Stimulated activated CD8-positive, alpha-beta memory T cell treated with anti-CD3 and anti-CD28 coated beads, Interleukin-15, amount 100 ng/mL, for 48 hours (primary cell): ENCODE results near the gene SLC30A10.
"Not testable (repeated sequence)": the region's sequence is repeated elsewhere in the genome, so short reads cannot be mapped to it uniquely, and the experiment has no call there.

Experiments used
- DNase-seq, 2 donors: peaks; one replicate each; pipeline ENCODE4 v3.0.0-alpha.2; 2020; ENCODE audit warnings: low read depth in 2 of 2

The SLC30A10 gene

GRCh38 chr1:219927298-219927955 lies 930 bp downstream of the SLC30A10 start:
- DNase-seq, result no peak

DNA sequence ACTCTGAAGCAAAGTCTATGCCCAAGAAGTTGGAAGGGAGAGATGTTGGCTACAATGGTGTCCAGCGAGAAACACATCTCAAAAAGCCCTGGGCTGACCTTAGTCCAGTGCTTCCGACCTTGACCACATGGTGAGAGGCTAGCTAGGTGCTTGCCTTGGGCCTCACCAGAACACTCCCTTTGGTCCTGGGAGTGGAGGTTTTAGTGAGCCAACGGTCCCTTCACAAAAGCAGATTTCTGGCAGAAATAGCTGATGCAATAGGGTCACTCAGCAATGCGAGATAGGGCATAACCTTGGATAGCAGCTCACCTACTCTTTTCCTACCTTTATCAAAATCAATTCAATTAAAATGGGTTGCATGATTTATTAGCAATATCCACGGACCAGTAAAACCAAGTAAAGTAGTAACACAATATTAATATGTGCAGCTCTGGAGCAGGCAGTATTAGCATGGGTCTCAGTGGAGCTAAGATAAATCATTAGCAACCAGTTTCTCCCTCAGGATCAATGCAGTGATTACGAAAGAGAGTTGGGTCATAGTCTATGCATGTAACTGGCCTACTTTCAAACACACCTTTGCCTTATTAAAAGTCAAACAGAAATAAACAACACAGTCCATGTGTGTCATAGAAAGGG lies 1.9 kb downstream of the SLC30A10 start:
- DNase-seq, result no peak

- DNase-seq, result no peak
These were observed 4.0 kb downstream of the SLC30A10 start for GRCh38 chr1:219924342-219924741.

- DNase-seq, result no peak
These were observed 10.4 kb downstream of the SLC30A10 start for GRCh38 chr1:219917851-219918466.

- no peak for DNase-seq
These were observed 11.1 kb downstream of the SLC30A10 start for GRCh38 chr1:219917281-219917680.

GRCh38 chr1:219916257-219916656 lies 12.1 kb downstream of the SLC30A10 start:
- no peak for DNase-seq

GRCh38 chr1:219913005-219913770 lies 15.2 kb downstream of the SLC30A10 start:
- DNase-seq, result no peak

- no peak for DNase-seq
These were observed 17.6 kb downstream of the SLC30A10 start for GRCh38 chr1:219910716-219911115.

DNA sequence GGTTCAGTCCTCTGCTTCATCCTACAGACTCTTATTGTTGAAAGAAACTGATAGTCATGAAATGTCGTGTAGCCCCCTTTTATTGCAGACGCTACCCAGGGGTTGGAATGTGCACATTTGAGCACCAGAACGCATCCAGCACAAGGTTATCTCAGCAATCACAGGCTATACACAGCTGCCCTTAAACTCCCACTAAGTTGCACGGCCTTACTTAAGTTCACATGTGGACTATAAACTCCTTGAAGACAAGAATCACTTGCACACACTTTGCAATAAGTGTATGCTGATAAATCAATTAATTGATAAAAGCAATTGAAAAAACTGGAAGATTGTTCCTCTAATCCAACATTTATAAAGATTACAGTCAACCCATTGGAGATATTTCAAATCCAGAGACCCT lies 18.9 kb downstream of the SLC30A10 start:
- no peak for DNase-seq

DNA sequence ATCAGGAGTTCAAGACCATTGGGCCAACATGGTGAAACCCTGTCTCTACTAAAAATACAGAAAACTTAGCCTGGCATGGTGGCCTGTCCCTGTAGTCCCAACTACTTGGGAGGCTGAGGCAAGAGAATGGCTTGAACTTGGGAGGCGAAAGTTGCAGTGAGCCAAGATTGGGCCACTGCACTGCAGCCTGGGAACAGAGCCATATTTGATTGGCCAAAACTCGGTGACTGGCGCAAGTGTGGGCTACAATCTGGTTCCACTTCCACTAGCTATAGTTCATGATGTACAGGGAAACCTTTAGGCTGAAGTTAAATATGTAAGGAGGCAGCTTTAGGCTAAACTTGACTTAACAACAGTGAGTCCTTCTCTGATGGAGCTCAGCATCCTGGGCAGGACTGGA lies 20.2 kb downstream of the SLC30A10 start:
- DNase-seq, result no peak

GRCh38 chr1:219907772-219908070 lies 20.6 kb downstream of the SLC30A10 start:
- DNase-seq, result no peak

DNA sequence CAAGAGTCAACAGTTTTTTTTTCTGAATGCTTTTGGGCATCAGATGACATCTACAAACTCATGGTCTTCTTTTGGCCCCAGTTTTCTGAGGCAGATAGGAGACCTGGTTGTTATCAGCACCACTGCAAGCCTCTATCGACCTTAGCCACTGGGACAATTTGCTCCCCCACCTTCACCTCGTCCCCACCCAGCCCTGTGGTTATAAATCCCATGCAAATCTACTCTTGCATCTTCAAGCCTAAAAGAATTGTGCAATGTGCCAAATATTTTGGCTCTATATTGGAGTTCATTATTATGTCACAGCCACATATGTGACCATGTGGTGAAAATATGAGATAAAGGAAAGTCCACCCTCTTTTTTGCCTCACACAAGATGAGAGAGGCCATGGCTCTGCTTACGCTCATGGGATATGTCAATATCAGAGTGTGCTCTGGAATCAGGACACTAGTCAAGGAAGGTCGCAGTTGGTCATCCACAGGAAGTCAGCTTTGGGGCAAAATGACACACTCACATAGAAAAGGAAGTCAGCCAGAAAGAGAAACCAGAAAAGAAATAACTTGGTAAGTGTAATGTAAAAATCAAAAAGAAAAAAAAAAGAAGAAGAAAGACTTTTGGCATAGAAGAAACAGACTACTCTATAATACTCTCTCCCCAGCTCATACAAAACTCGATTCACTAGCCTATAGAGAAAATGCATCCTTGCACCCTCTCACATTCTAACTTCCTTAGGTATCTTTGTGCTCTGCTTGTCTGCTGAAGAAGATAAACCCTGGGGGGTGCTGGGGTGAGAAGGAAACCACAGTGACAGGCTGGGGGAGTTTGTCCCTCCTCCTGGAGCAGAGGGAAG lies 21.2 kb downstream of the SLC30A10 start:
- no peak for DNase-seq

DNA sequence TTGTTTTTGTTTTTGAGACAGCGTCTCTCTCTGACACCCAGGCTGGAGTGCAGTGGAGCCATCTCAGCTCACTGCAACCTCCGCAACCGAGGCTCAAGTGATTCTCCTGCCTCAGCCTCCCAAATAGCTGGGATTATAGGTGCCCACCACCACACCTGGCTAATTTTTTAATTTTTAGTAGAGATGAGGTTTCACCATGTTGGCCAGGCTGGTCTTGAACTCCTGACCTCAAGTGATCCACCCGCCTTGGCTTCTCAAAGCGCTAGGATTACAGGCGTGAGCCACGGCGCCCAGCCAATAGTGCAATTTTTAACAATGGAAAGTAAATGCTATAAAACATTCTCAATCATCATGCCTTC lies 21.8 kb downstream of the SLC30A10 start:
- DNase-seq, result not testable (repeated sequence)

- DNase-seq, result no peak
These were observed 22.8 kb downstream of the SLC30A10 start for GRCh38 chr1:219905524-219905923.

DNA sequence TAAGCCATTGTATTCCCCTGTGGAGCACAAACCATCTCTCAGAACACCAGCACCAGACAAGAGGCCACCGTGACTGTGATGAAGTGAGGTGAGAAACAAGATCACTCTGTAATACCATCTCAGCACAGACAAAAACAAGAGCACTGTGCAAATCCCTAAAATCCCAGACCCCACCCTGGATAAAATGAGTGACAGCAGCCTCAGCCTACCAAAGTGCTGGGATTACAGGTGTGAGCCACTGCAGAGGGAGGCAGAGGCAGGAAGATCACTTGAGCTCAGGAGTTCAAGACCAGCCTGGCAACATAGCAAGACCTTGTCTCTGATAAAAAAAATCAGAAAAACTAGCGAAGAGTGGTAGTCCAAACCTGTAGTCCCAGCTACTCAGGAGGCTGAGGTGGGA lies 23.4 kb downstream of the SLC30A10 start:
- no peak for DNase-seq

- DNase-seq, result no peak
These were observed 24.9 kb downstream of the SLC30A10 start for GRCh38 chr1:219903353-219903871.

GRCh38 chr1:219902951-219903350 lies 25.4 kb downstream of the SLC30A10 start:
- no peak for DNase-seq

DNA sequence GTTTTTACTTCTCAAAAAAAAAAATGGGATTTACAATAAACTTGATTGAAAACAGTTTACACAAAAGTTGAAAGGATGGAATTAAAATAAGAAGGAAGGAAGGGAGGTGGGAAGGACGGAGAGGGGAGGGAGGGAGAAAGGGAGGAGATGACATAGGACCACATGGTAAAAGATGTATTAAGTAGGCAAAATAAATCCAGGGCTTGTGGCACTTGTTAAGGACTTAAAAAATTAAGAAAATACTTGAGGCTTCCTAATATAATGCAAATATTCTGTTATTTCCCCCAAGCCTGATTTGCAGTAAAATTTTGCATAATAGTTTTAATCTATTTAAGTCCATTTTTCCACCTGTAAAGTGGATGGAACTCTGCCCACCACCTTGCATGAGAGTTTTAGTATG lies 27.5 kb downstream of the SLC30A10 start:
- no peak for DNase-seq

GRCh38 chr1:219900201-219900600 lies 28.2 kb downstream of the SLC30A10 start:
- DNase-seq, result no peak

DNA sequence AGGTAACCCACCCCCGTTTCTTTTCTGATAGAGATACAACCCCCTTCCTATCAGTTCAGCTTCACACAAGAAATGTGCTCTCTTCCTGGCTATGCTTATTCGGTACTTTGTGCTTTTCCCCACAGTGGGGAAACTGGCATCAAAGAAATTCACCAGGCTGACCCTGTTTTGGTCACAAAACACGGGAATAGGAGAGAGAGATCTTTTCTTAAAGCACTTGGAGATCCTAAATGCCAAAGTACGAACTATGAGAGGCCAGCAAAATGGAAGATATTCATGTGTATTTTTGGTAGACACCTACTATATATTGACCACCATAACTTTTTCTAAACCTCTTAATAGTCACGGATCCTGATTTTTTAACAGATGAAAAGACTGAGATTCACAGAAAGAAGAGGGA lies 30.0 kb downstream of the SLC30A10 start:
- DNase-seq, result no peak

GRCh38 chr1:219897914-219898313 lies 30.4 kb downstream of the SLC30A10 start:
- DNase-seq, result no peak

- DNase-seq, result not testable (repeated sequence)
These were observed 36.1 kb downstream of the SLC30A10 start for GRCh38 chr1:219892271-219892670.
